ENCODE data around the gene MAIP1.

Gene MAIP1

GRCh38 chr2:199950396-199950795, 5.0 kb upstream of the MAIP1 start:
- no peak for DNase-seq (ENCODE audit: low read depth)

GRCh38 chr2:199951023-199951422, 4.4 kb upstream of the MAIP1 start:
- no peak for DNase-seq (ENCODE audit: low read depth)

- DNase-seq (ENCODE audit: low read depth): no peak
Measured at GRCh38 chr2:199955007-199955338, 409 bp upstream of the MAIP1 start.

- DNase-seq (ENCODE audit: low read depth): no peak
Measured at GRCh38 chr2:199956062-199956380, 639 bp downstream of the MAIP1 start.

GRCh38 chr2:199958014-199958413, 2.6 kb downstream of the MAIP1 start:
- no peak for DNase-seq (ENCODE audit: low read depth)

GRCh38 chr2:199962203-199962602, 6.8 kb downstream of the MAIP1 start:
- DNase-seq (ENCODE audit: low read depth): no peak

- no peak for DNase-seq (ENCODE audit: low read depth)
Measured at GRCh38 chr2:199966405-199966804, 11.0 kb downstream of the MAIP1 start.

GRCh38 chr2:199966976-199967375, 11.6 kb downstream of the MAIP1 start:
- no peak for DNase-seq (ENCODE audit: low read depth)

GRCh38 chr2:199968126-199968525, 12.7 kb downstream of the MAIP1 start:
- DNase-seq (ENCODE audit: low read depth): no peak

- DNase-seq (ENCODE audit: low read depth): no peak
Measured at GRCh38 chr2:199972088-199972626, 16.8 kb downstream of the MAIP1 start.

GRCh38 chr2:199973703-199974102, 18.3 kb downstream of the MAIP1 start:
- DNase-seq (ENCODE audit: low read depth): no peak

- no peak for DNase-seq (ENCODE audit: low read depth)
Measured at GRCh38 chr2:199975273-199975895, 20.0 kb downstream of the MAIP1 start.

- peak; percentile 49 for DNase-seq (ENCODE audit: low read depth)
Measured at GRCh38 chr2:199977984-199978415, 22.6 kb downstream of the MAIP1 start.

GRCh38 chr2:199979398-199979797, 24.0 kb downstream of the MAIP1 start:
- DNase-seq (ENCODE audit: low read depth): no peak

GRCh38 chr2:199979832-199980628, 24.6 kb downstream of the MAIP1 start:
- peak; percentile 68 for DNase-seq (ENCODE audit: low read depth)

- DNase-seq (ENCODE audit: low read depth): no peak
Measured at GRCh38 chr2:199982126-199982843, 26.9 kb downstream of the MAIP1 start.

GRCh38 chr2:199983534-199983933, 28.2 kb downstream of the MAIP1 start:
- DNase-seq (ENCODE audit: low read depth): no peak

- no peak for DNase-seq (ENCODE audit: low read depth)
Measured at GRCh38 chr2:199984159-199984558, 28.8 kb downstream of the MAIP1 start.

- no peak for DNase-seq (ENCODE audit: low read depth)
Measured at GRCh38 chr2:199984755-199985154, 29.4 kb downstream of the MAIP1 start.

- peak; percentile 62 for DNase-seq (ENCODE audit: low read depth)
Measured at GRCh38 chr2:199985625-199986207, 30.3 kb downstream of the MAIP1 start.

- DNase-seq (ENCODE audit: low read depth): no peak
Measured at GRCh38 chr2:199987586-199987985, 32.2 kb downstream of the MAIP1 start.

- DNase-seq (ENCODE audit: low read depth): no peak
Measured at GRCh38 chr2:199988151-199988550, 32.8 kb downstream of the MAIP1 start.

GRCh38 chr2:199989822-199990221, 34.4 kb downstream of the MAIP1 start:
- no peak for DNase-seq (ENCODE audit: low read depth)

Measured in HS-5 (cell line).